HUES6 (cell line): ENCODE measurements around the gene JAKMIP3.

Experiments used
- H3K27ac ChIP-seq: 2 replicates; pipeline ENCODE4 v1.7.0; 2013; ENCODE audit warnings: low read depth, mild to moderate bottlenecking, low read length, inconsistent platforms
- H3K27me3 ChIP-seq: 2 replicates; pipeline ENCODE4 v1.6.1; 2013; ENCODE audit warnings: low read length; ENCODE audit not compliant: control insufficient read depth, insufficient read depth
- H3K36me3 ChIP-seq: 2 replicates; pipeline ENCODE4 v1.6.1; 2013; ENCODE audit warnings: low read length; ENCODE audit not compliant: control insufficient read depth, insufficient read depth
- H3K4me1 ChIP-seq: 2 replicates; pipeline ENCODE4 v1.6.1; 2013; ENCODE audit warnings: low read length; ENCODE audit not compliant: control insufficient read depth, insufficient read depth
- H3K4me3 ChIP-seq: 2 replicates; pipeline ENCODE4 v1.5.1; 2013; ENCODE audit warnings: low read depth, low read length
- H3K9ac ChIP-seq: one replicate; pipeline ENCODE4 v1.6.1; 2013; ENCODE audit warnings: mild to moderate bottlenecking, low read length
- H3K9me3 ChIP-seq: 2 replicates; pipeline ENCODE4 v1.6.1; 2013; ENCODE audit warnings: low read depth, low read length; ENCODE audit not compliant: control insufficient read depth, insufficient read depth

Gene JAKMIP3

GRCh38 chr10:132058111-132058745 lies 7.5 kb upstream of the JAKMIP3 start:
- Histone ChIP-seq H3K9me3 (peaks cover 2% of the 10 kb centered on the region), H3K27me3 (peaks cover 4% of the 10 kb centered on the region; the same call in 1 of the 2 replicates), H3K4me3 (no peak overlapping the region), H3K4me1 (no peaks in the 10 kb centered on the region), H3K9ac (no peak overlapping the region), H3K36me3 (no peaks in the 10 kb centered on the region), H3K27ac (no peak overlapping the region)

GRCh38 chr10:132058793-132059759 lies 6.7 kb upstream of the JAKMIP3 start:
- no peak overlapping the region for H3K27ac ChIP-seq
- peaks cover 4% of the 10 kb centered on the region; the same call in 1 of the 2 replicates for H3K27me3 ChIP-seq
- no peaks in the 10 kb centered on the region for H3K36me3 ChIP-seq
- no peaks in the 10 kb centered on the region for H3K9me3 ChIP-seq
- no peak overlapping the region for H3K9ac ChIP-seq
- no peak overlapping the region for H3K4me3 ChIP-seq
- H3K4me1 ChIP-seq, result no peaks in the 10 kb centered on the region

GRCh38 chr10:132059760-132060508 lies 5.8 kb upstream of the JAKMIP3 start:
- Histone ChIP-seq H3K27ac (no peak overlapping the region), H3K27me3 (peaks cover 4% of the 10 kb centered on the region; the same call in 1 of the 2 replicates)

GRCh38 chr10:132061030-132061429 lies 4.7 kb upstream of the JAKMIP3 start:
- H3K36me3 ChIP-seq, result no peaks in the 10 kb centered on the region
- H3K9me3 ChIP-seq, result peaks cover 3% of the 10 kb centered on the region; the same call in 1 of the 2 replicates
- H3K4me3 ChIP-seq, result no peak overlapping the region
- peaks cover 11% of the 10 kb centered on the region for H3K4me1 ChIP-seq
- H3K27ac ChIP-seq, result no peak overlapping the region
- no peak overlapping the region for H3K9ac ChIP-seq
- H3K27me3 ChIP-seq, result no peaks in the 10 kb centered on the region

More at GRCh38 chr10:132059760-132060508, 5.8 kb upstream of the JAKMIP3 start:
- Histone ChIP-seq H3K9ac (no peak overlapping the region), H3K4me3 (no peak overlapping the region), H3K4me1 (no peaks in the 10 kb centered on the region; the same call in 1 of the 2 replicates), H3K9me3 (peaks cover 3% of the 10 kb centered on the region; the same call in 1 of the 2 replicates), H3K36me3 (no peaks in the 10 kb centered on the region)

- H3K4me1 ChIP-seq, result peaks cover 15% of the 10 kb centered on the region
Observed at GRCh38 chr10:132061465-132061864, 4.3 kb upstream of the JAKMIP3 start.

GRCh38 chr10:132062116-132062515 lies 3.6 kb upstream of the JAKMIP3 start:
- peaks cover 17% of the 10 kb centered on the region for H3K4me1 ChIP-seq
- H3K9me3 ChIP-seq, result peaks cover 3% of the 10 kb centered on the region; the same call in 1 of the 2 replicates
- no peak overlapping the region for H3K4me3 ChIP-seq
- H3K9ac ChIP-seq, result no peak overlapping the region
- no peak overlapping the region for H3K27ac ChIP-seq
- no peaks in the 10 kb centered on the region for H3K27me3 ChIP-seq
- H3K36me3 ChIP-seq, result no peaks in the 10 kb centered on the region

More at GRCh38 chr10:132061465-132061864, 4.3 kb upstream of the JAKMIP3 start:
- H3K27me3 ChIP-seq, result no peaks in the 10 kb centered on the region
- H3K36me3 ChIP-seq, result no peaks in the 10 kb centered on the region
- H3K9me3 ChIP-seq, result peaks cover 3% of the 10 kb centered on the region; the same call in 1 of the 2 replicates
- H3K27ac ChIP-seq, result no peak overlapping the region
- no peak overlapping the region for H3K4me3 ChIP-seq
- no peak overlapping the region for H3K9ac ChIP-seq

GRCh38 chr10:132062641-132063390 lies 2.9 kb upstream of the JAKMIP3 start:
- peaks cover 3% of the 10 kb centered on the region; the same call in 1 of the 2 replicates for H3K9me3 ChIP-seq
- H3K27me3 ChIP-seq, result no peaks in the 10 kb centered on the region
- no peak overlapping the region for H3K27ac ChIP-seq
- H3K4me1 ChIP-seq, result peaks cover 18% of the 10 kb centered on the region
- H3K9ac ChIP-seq, result no peak overlapping the region
- H3K4me3 ChIP-seq, result no peak overlapping the region
- H3K36me3 ChIP-seq, result no peaks in the 10 kb centered on the region

GRCh38 chr10:132063432-132063831 lies 2.3 kb upstream of the JAKMIP3 start:
- H3K27ac ChIP-seq, result no peak overlapping the region
- H3K4me3 ChIP-seq, result no peak overlapping the region
- no peak overlapping the region for H3K9ac ChIP-seq
- peaks cover 3% of the 10 kb centered on the region; the same call in 1 of the 2 replicates for H3K9me3 ChIP-seq
- no peaks in the 10 kb centered on the region for H3K27me3 ChIP-seq
- no peaks in the 10 kb centered on the region for H3K36me3 ChIP-seq
- peaks cover 18% of the 10 kb centered on the region for H3K4me1 ChIP-seq

GRCh38 chr10:132064082-132064755 lies 1.5 kb upstream of the JAKMIP3 start:
- Histone ChIP-seq H3K36me3 (no peaks in the 10 kb centered on the region), H3K27ac (no peak overlapping the region), H3K4me3 (no peak overlapping the region), H3K4me1 (peaks cover 18% of the 10 kb centered on the region), H3K9ac (no peak overlapping the region), H3K9me3 (peaks cover 3% of the 10 kb centered on the region; the same call in 1 of the 2 replicates), H3K27me3 (no peaks in the 10 kb centered on the region)
